HG03432 (cell line): ENCODE data around the gene COQ4.

Experiments used
- ATAC-seq: cut with Tn5 transposase; IDR thresholded peaks from one replicate; pipeline ENCODE4 v1.9.1; 2021; ENCODE audit warnings: mild to moderate bottlenecking, moderate library complexity; ENCODE audit not compliant: unreplicated experiment

COQ4 gene

DNA sequence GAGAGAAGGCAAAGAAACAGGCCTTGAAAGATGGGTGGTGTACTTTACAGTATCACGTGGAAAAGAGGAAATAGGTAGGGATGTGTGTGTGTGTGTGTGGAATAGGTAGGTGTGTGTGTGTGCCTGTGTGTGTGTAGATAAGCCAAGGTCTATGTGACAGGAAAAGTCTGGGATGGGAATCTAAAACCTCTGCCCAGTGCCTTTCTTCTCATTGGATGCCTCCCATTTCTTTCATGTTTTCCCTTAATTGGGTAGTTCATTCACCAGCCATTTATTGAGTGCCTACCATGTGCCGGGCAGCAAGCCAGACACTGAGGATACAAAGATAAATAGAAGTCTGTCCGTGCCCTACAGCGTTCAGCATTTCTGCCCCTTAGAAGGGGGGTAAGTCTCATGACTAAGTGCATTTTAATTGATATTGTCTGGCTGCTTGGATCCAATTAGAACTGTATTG is 49.6 kb downstream of the COQ4 start:
- no peak for ATAC-seq

DNA sequence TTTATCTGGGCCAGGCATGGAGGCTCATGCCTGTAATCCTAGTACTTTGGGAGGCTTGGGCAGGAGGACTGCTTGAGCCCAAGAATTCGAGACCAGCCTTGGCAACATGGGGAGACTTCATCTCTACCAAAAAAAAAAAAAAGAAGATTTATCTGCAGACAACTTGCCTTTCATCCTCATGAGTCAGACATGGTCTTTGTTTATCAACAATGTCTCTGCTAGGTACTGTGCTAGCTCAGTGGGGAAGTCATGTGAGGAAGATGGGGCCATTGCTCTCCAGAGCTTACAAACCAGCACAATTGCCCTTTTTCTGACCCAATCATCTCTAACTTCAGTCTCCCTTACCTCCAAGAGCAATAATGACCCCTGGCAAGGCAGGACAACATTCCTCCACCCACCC is 50.1 kb downstream of the COQ4 start:
- ATAC-seq = no peak

DNA sequence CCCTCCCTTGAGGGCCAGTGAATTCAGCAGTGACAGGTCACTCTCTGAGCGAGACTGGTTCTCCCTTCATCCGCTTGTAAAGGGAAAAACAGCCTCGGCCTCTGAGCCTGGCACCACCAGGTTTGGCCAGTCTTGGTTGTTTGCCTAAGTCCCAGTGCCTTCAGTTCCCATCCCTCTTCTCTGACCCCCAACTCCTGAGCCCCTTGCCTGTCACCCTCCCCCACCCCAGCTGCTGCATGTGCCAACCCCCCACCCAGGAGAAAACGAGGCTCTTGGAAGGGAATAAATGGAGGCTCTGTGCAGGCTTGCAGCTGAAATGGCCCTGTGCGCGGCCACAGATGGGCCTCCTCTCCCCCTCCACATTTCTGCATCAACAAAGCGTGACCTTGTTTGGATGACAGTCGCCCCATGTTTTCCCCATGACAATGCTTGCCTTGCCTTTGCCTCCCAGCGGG is 51.6 kb downstream of the COQ4 start:
- ATAC-seq = no peak

DNA sequence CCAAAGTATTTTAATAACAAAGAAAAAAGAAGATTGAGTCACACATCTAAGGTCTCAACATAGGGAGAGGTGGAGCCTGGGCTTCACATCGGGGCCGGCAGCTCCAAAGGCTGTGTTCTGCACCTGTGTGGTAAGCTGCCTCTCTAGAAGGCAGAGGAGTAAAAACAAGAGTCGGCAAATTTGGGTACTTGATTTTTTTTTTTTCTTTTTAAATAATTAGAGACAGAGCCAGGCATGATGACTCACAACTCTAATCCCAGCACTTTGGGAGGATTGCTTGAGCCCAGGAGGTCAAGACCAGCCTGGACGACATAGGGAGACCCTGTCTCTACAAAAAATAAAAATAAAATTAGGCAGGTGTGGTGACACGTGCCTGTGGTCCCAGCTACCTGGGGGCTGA is 53.2 kb downstream of the COQ4 start:
- ATAC-seq = no peak

DNA sequence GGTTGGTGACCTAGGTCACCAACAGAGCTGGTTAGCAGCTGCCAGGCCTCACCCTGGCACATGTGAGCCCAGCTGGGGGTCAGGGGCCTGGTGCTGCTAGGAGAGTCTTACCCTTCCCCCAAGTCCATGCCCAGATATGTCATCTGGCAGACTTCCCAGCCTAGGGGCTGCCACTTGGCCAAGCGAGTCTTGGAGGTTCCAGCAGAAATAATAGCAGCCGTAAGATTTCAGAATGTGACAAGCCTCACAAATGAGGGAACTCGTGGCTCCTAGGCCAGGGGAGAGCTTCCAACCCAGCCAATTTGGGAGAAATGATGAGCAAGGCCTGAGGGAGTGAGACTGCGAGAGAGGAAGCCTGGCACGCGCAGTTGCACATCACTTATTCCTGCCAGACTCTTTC is 59.6 kb downstream of the COQ4 start:
- no peak for ATAC-seq

DNA sequence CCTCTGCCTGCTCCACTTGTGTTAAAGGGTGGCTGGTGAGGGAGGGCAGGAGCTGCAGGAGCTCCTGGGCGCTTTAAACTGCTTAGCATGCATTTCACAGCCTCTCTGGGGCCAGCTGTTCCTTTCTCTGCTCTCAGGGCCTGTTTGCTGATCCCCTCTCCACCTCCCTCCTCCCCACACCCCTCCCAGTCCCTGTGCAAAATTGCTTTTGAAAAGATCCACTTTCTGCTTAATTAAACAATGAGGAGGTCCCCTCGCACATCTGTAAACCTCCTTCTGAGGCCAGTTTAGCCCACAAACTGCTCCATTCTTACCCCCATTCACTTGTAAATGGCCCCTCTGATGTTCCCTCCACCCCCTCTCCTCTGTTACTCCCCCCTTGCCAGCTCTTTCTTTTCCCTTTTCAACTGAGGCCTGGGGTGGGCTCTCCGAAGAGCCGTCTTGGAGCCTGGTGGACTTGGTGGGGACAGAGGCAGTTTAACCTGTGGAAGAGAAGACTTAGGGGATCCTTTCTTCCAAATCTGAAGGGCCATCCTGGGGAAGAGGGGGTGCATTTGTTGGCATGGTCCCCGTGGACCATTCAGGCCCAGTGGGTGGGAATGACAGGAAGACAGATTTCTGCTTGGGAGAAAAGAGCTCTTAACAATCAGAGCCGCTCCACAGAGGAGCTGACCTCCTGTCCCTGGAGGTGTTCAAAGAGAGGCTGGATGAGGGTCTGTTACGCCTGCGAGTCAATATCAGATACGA is 60.5 kb downstream of the COQ4 start:
- no peak for ATAC-seq
